SK-N-SH treated with all-trans-retinoic acid at 6 μM for 48 hours (cell line): ENCODE results near the gene CHRM4.

Experiments
- ARNTL ChIP-seq: fragments of 450-650 bp; formaldehyde crosslinking; IDR thresholded peaks from 2 replicates; pipeline ENCODE4 v1.5.0; 2020; ENCODE audit warnings: low read depth, mild to moderate bottlenecking, moderate library complexity, borderline replicate concordance
- CSDC2 ChIP-seq: fragments of 250-450 bp; sonication (Bioruptor Pico); IDR thresholded peaks from 2 replicates; pipeline ENCODE4 v1.5.0; 2020; ENCODE audit warnings: mild to moderate bottlenecking, moderate library complexity
- CSRNP3 ChIP-seq: fragments of 250-450 bp; sonication (Bioruptor Pico); IDR thresholded peaks from 2 replicates; pipeline ENCODE4 v1.5.1; 2021; ENCODE audit warnings: mild to moderate bottlenecking, moderate library complexity
- GLIS3 ChIP-seq: fragments of 250-450 bp; sonication (Bioruptor Pico); IDR thresholded peaks from 2 replicates; pipeline ENCODE4 v1.5.0; 2020; ENCODE audit warnings: mild to moderate bottlenecking, moderate library complexity
- OSR1 ChIP-seq: fragments of 250-450 bp; sonication (Bioruptor Pico); IDR thresholded peaks from 2 replicates; pipeline ENCODE4 v1.8.0; 2022; ENCODE audit warnings: moderate library complexity, mild to moderate bottlenecking, inconsistent platforms
- PATZ1 ChIP-seq: fragments of 250-450 bp; sonication (Bioruptor Pico); IDR thresholded peaks from 2 replicates; pipeline ENCODE4 v1.8.0; 2020; ENCODE audit warnings: mild to moderate bottlenecking, moderate library complexity, borderline replicate concordance
- SNAI2 ChIP-seq: fragments of 250-450 bp; sonication (Bioruptor Pico); IDR thresholded peaks from 2 replicates; pipeline ENCODE4 v1.5.0; 2020; ENCODE audit warnings: mild to moderate bottlenecking, moderate library complexity
- TOX ChIP-seq: fragments of 250-450 bp; sonication (Bioruptor Pico); IDR thresholded peaks from 2 replicates; pipeline ENCODE4 v1.8.0; 2021; ENCODE audit warnings: mild to moderate bottlenecking, moderate library complexity, borderline replicate concordance
- ZC3H10 ChIP-seq: fragments of 250-450 bp; sonication (Bioruptor Pico); IDR thresholded peaks from 2 replicates; pipeline ENCODE4 v1.5.1; 2021; ENCODE audit warnings: mild to moderate bottlenecking, moderate library complexity
- ZFP30 ChIP-seq: fragments of 450-650 bp; formaldehyde crosslinking; IDR thresholded peaks from 2 replicates; pipeline ENCODE4 v1.5.0; 2022; ENCODE audit warnings: mild to moderate bottlenecking, moderate library complexity
- ZNF565 ChIP-seq: fragments of 450-650 bp; formaldehyde crosslinking; conservative IDR thresholded peaks from 2 replicates; pipeline ENCODE4 v1.5.0; 2020; ENCODE audit warnings: low read depth, mild to moderate bottlenecking, moderate library complexity
- ZNF70 ChIP-seq: fragments of 450-650 bp; formaldehyde crosslinking; IDR thresholded peaks from 2 replicates; pipeline ENCODE4 v1.5.0; 2020; ENCODE audit warnings: mild to moderate bottlenecking, moderate library complexity
- ZNF8 ChIP-seq: fragments of 450-650 bp; formaldehyde crosslinking; IDR thresholded peaks from 2 replicates; pipeline ENCODE4 v1.5.0; 2020; ENCODE audit warnings: mild to moderate bottlenecking, moderate library complexity
- TF ChIP-seq, protein P1 (sequence below): fragments of 250-450 bp; sonication (Bioruptor Pico); IDR thresholded peaks from 2 replicates; pipeline ENCODE4 v1.5.1; 2020; ENCODE audit warnings: low read depth, mild to moderate bottlenecking, moderate library complexity

- TF ChIP-seq CSDC2 (CRISPR knock-in tag) (no peak), OSR1 (no peak), ARNTL (CRISPR knock-in tag) (no peak), ZC3H10 (CRISPR knock-in tag) (no peak), TOX (CRISPR knock-in tag) (no peak), ZFP30 (CRISPR knock-in tag) (no peak), ZNF565 (CRISPR knock-in tag) (no peak), PATZ1 (CRISPR knock-in tag) (no peak), ZNF70 (CRISPR knock-in tag) (no peak), GLIS3 (CRISPR knock-in tag) (no peak), ZNF8 (CRISPR knock-in tag) (no peak), SNAI2 (CRISPR knock-in tag) (no peak), CSRNP3 (CRISPR knock-in tag) (no peak)
- TF ChIP-seq, protein P1, sequence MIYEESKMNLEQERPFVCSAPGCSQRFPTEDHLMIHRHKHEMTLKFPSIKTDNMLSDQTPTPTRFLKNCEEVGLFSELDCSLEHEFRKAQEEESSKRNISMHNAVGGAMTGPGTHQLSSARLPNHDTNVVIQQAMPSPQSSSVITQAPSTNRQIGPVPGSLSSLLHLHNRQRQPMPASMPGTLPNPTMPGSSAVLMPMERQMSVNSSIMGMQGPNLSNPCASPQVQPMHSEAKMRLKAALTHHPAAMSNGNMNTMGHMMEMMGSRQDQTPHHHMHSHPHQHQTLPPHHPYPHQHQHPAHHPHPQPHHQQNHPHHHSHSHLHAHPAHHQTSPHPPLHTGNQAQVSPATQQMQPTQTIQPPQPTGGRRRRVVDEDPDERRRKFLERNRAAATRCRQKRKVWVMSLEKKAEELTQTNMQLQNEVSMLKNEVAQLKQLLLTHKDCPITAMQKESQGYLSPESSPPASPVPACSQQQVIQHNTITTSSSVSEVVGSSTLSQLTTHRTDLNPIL, result no peak
Measured at GRCh38 chr11:46388619-46389449, 2.7 kb downstream of the CHRM4 start.
